ENCODE data around the gene TMBIM4. TPM values are rescaled to one million over a fixed set of nuclear protein-coding genes. Genes with fewer than 3 reads are reported as not detected.
A peak's percentile ranks its signal among the peaks of the same experiment; 100 is the strongest.
"Not testable (repeated sequence)": the region's sequence is repeated elsewhere in the genome, so short reads cannot be mapped to it uniquely, and the experiment has no call there.

TMBIM4 gene, protein sequence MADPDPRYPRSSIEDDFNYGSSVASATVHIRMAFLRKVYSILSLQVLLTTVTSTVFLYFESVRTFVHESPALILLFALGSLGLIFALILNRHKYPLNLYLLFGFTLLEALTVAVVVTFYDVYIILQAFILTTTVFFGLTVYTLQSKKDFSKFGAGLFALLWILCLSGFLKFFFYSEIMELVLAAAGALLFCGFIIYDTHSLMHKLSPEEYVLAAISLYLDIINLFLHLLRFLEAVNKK
- 199 and 204 TPM in 2 replicates for total RNA-seq (2014; rRNA removed; shearing (Covaris generic))
- 208 and 273 TPM in 2 replicates for polyA plus RNA-seq (2015; cell fraction: cytosol; rRNA removed)
- 66.4 and 73.6 TPM in 2 replicates for polyA plus RNA-seq (2015; cell fraction: nucleus; rRNA removed)

DNA sequence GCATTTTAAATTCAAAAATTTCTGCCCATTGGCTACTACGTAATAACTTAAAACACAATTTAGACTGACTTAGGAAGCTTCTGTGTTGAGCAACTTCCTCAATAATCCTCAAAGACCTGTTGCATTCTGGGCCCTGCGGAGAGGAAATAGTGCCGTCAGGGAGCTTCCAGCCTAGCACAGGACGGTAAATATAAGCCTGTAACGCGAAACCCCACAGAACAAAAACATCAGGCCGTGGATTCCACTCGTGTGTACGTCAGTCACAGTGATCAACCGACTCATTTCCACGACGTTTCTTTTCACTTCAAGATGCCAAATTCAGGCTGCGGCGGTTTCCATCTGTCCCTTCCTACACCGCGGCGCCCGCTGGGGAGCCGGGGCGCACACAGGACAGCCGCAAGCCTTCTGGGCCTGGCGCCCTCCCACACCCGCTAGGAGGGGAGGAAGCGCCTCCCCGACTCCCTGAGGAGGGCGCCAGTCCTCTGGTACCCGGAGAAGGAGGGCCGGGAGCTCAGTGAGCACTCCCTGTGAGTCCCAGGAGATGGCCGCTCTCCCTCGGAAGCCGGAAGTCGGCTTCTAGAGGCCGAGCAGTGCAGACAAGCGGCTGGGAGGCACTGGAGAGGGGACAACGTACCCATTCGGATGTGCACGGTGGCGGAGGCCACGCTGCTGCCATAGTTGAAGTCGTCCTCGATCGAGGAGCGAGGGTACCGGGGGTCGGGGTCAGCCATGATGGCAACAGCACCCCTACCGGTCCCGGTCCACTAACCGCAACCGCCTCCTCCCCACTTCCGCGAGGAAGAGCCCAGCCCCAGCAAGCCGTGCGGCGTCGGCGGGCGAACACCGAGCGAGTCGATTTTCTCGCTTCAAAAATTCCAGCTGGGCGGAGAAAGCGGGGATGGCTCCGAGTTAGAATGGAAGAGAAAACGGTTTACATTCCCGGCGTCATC is at the start of gene TMBIM4:
TMBIM4 (minus strand) TSS at position 776 of the 950 bp plus-strand sequence; CDS start at position 731, 45 bp downstream.
- DNase-seq (ENCODE audit: low read depth, low spot score): peak; percentile 94
- in situ Hi-C loops (cut with HindIII; ENCODE audit: low pct_unique_long_range_greater_than_20kb, low sequenced_read_pairs): no loop called here

DNA sequence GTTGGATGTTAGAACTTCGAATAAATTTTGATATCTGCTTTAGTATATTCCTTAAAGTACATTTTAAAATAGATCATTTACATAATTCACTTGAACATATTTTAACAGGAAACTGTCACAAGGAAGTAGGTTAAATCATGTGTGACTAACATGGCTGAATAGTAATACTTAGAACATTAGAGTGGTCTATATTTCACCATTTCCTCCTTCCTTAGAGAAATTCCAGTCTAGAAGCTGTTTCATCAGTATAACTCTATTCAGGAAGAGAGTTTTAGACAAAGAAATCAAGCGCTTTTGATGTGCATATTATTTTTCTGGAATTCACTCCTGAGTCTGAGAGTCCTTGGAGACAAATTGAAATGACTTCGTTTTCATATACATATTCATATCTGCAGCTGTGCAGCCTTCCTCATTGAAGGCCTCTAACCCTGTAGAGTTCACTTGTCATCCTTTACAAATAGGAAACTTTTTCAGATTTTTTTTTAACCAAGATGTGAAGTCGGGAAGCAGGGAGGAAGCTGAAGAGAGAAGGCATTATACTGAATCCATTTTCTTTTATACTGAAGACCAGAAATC is 47.6 kb upstream of the TMBIM4 start:
- DNase-seq (ENCODE audit: low read depth, low spot score): no peak
- in situ Hi-C loops (cut with HindIII; ENCODE audit: low pct_unique_long_range_greater_than_20kb, low sequenced_read_pairs): no loop called here

DNA sequence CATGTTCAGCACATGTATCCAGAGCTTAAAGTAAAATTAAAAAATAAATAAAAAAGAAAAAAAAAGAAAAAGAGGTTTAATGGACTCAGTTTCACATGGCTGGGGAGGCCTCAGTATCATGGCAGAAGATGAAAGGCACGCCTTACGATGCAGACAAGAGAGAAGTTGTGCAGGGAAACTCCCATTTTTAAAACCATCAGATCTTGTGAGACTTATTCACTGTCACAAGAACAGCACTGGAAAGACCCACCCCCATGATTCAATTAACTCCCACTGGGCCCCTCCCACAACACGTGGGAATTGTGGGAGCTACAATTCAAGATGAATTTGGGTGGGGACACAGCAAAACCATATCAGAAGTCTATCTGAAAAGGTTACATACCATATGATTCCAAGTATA is 43.2 kb upstream of the TMBIM4 start:
- in situ Hi-C loops (cut with HindIII; ENCODE audit: low pct_unique_long_range_greater_than_20kb, low sequenced_read_pairs): not testable (repeated sequence)

DNA sequence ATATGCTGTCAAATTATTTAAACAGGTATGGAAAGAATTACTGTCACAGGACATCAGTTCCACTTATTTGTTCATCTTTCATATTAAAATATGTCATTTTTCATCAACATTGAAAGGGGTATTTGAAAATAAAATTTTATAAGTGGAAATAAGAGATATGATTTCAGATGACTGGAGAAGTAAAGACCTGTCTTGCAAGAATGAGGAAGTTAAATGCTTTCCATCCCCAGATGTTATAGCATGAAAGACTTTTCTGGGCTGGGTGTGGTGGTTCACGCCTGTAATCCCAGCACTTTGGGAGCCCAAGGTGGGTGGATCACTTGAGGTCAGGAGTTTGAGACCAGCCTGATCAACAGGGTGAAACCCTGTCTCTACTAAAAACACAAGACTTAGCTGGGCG is 41.8 kb upstream of the TMBIM4 start:
- in situ Hi-C loops (cut with HindIII; ENCODE audit: low pct_unique_long_range_greater_than_20kb, low sequenced_read_pairs); DNase-seq (ENCODE audit: low read depth, low spot score): not testable (repeated sequence)

More for the DNA sequence above, 43.2 kb upstream of the TMBIM4 start:
- DNase-seq (ENCODE audit: low read depth, low spot score): not testable (repeated sequence)

DNA sequence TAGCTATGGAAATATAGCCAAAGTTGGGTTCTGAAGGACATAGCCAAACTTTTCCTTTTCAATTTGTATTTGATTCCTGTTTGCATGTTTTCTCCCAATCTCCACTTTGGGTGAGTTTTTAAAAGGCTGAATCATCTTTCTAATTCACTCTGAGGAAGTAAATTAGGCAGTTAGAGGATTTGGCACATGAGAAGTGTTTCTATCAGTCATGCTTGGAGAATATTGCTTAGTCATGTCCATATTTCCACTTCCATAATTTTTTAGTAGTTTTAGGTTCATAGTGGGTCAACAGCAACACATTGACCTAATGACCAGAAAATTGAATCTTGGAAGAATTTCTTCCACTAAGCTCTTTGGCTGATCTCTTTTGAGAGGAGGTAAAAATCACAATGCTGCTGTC is 41.0 kb upstream of the TMBIM4 start:
- in situ Hi-C loops (cut with HindIII; ENCODE audit: low pct_unique_long_range_greater_than_20kb, low sequenced_read_pairs): no loop called here
- no peak for DNase-seq (ENCODE audit: low read depth, low spot score)

DNA sequence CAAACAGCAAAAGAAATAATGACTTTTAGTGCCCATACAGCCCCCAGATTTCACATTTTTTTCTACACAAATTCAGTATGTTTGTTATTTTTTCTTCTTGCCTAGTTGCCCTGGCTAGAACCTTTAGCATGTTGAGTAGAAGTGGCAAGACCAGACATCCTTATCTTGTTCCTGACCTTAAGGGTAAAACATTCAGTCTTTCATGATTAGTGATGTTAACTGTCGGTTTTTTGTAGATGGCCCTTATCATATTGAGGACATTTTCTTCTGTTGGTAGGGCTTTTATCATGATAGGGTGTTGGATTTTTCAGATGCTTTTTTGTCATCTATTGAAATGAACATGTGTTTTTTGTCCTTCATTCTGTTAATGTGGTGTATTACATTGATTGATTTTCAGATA is 36.3 kb upstream of the TMBIM4 start:
- in situ Hi-C loops (cut with HindIII; ENCODE audit: low pct_unique_long_range_greater_than_20kb, low sequenced_read_pairs): no loop called here
- no peak for DNase-seq (ENCODE audit: low read depth, low spot score)

DNA sequence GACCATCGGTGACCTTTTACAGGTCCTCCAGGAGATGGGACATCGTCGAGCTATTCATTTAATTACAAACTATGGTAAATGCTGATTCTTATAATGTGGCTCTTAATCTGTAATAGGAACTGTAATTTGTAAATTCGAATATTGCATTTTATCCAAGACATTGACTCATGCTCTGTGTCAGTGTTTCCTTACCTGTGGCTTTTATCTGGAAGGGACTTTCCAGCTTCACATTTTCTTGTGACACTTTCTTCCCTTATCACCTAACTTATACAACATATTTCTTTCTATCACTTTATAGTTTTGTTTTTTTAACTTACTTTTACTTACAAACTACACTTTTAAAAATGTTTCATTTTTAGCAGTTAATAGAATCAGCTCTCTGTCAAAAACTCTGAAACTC is 34.0 kb upstream of the TMBIM4 start:
- DNase-seq (ENCODE audit: low read depth, low spot score): no peak
- in situ Hi-C loops (cut with HindIII; ENCODE audit: low pct_unique_long_range_greater_than_20kb, low sequenced_read_pairs): no loop called here

DNA sequence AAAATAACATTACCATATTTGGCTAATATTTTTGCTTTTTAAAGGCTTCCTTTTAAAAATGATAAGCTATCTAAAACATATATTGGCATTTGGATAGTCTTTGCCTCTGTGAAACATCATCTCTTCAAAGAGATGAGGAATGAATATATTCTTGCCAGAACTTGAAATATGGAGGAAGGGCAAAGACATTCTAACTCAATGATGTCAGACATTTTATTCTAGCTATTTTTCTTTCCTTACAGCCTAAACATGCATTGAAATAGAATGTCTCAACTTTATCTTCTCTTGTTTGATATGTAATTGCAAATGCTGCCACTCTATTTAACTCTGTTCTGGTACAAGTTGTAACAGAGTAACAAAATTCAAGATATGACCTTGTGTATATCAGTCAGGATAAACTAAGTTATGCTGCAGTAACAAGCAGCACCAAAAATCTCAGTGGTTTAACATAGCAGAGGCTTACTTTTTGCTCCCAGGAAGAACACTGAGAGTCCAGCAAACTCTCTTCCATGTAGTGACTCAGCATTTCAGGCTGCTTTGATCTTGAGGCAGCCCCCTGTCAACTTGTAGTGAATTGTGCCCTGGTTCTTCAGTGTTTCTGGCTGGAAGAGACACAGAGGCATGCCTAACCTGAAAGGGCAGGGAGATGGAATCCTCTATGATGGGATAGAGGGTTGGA is 30.2 kb upstream of the TMBIM4 start:
- in situ Hi-C loops (cut with HindIII; ENCODE audit: low pct_unique_long_range_greater_than_20kb, low sequenced_read_pairs): no loop called here
- no peak for DNase-seq (ENCODE audit: low read depth, low spot score)

DNA sequence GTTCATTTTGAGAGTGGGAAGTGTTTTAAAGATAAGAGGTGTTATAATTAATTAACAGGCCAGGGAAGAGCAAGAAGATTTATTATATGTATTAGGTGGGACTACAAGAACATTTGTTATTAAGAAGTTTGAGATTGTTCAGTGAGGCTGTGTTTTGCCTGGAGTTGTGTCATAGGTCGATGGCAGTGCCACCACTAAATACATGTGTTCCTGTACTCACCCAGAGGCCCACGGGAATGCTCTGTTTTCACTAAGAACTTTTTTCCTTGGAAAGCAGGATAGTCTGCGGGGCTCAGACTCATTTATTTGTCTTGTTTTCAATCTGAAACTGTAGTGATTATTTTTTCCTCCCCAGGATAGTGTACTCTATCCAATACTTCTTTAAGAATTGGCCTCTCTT is 29.3 kb upstream of the TMBIM4 start:
- in situ Hi-C loops (cut with HindIII; ENCODE audit: low pct_unique_long_range_greater_than_20kb, low sequenced_read_pairs): no loop called here
- no peak for DNase-seq (ENCODE audit: low read depth, low spot score)

DNA sequence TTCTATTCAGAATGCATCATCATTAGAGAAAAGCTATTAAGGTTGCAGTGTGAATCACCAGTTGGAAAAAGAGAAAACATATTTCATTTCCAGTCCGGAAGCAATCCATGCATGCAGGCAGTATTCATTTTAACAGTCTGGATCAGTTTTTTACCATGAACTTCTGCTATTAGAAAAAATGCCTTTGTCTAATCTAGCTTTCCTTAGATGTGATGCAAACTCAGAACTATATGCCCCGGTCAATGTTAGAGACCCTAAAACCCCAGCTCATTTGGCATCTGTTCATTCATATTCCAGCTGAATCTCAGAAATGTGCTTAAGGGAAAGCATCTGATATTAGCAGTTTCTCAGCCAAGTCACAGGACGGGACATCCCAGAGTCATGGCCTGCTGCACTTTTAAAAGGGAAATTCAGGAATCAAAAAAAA is 27.7 kb upstream of the TMBIM4 start:
- DNase-seq (ENCODE audit: low read depth, low spot score): no peak
- in situ Hi-C loops (cut with HindIII; ENCODE audit: low pct_unique_long_range_greater_than_20kb, low sequenced_read_pairs): no loop called here

DNA sequence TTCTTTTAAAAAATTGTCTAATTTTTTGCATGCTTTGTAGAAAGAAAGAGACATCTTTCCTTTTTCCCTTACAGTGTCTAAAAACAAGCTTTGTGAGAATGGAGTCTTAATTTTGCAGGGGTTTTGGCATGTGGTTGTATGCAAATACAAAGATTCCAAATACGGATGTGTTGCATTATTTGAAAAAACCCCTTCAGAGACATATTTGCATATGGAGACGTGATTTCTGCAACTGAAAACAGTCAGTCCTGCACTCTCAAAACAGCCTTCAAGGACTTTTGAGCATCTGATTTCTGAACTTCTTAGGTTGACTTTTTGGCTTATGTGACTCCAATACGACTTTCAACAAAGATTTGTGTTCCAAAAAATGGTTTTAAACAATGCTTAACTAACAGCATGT is 27.0 kb upstream of the TMBIM4 start:
- no peak for DNase-seq (ENCODE audit: low read depth, low spot score)
- in situ Hi-C loops (cut with HindIII; ENCODE audit: low pct_unique_long_range_greater_than_20kb, low sequenced_read_pairs): no loop called here

DNA sequence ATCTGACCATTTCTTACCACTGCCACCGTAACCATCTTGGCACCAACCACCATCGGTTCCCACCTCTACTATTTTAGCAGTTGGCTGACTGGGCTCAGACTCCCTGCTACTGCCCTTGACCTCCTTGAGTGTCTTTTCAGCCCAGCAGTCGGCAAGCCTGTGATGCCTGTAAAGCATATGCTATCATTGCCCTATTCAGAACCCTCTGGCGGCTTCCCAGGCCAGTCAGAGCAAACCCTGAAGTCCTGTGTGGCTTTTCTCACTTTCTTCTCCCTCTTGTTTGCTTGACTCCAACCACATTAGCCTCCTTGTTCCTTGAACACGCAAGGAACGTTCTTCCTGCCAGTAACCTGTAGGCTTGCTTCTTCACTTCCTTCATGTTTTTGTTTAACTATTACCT is 25.4 kb upstream of the TMBIM4 start:
- DNase-seq (ENCODE audit: low read depth, low spot score): no peak
- in situ Hi-C loops (cut with HindIII; ENCODE audit: low pct_unique_long_range_greater_than_20kb, low sequenced_read_pairs): no loop called here

DNA sequence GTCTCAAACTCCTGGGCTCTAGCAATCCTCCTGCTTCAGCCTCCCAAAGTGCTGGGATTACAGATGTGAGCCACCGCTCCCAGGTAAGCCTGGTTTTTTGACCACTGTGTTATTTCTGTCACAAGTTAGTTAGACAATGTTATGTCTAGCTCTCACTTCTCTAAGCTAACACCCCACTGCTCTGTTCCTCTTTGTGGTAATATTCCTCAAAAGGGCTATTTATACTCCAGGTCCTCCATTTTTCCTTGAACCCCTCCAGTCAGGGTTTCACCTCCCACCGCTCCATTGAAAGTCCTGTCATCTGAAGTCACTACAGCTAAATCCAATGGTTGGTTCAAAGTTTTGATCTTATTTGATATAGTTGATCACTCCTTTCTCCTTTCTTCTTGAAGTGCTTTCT is 24.3 kb upstream of the TMBIM4 start:
- in situ Hi-C loops (cut with HindIII; ENCODE audit: low pct_unique_long_range_greater_than_20kb, low sequenced_read_pairs): no loop called here
- no peak for DNase-seq (ENCODE audit: low read depth, low spot score)

DNA sequence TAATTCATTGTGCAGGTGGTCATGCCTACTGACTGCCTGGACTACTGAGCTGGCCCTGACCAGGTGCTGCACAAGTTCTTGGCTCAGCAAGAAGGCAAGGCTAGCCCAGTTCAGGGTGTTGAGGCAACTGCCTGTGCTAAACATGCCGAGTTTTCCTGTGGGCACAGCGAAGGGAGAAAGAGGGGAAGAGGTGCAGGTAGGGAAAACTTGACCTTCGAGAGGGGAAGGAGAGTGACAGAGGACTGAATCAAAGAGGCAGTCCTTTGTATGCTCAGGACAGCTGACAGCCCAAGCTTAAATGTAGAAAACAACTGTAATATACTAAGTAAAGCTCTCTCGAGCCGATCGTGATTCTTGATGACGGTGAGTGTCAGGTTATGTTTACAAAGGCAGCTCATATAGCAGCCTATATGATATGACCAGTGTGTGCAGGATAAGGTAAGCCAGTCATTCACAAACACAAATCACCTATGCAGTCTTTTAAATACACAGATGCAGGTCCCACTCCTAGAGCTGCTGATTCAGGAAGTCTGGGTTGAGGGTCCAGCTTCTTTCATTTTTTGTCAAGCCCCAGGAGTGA is 21.8 kb upstream of the TMBIM4 start:
- DNase-seq (ENCODE audit: low read depth, low spot score): no peak
- in situ Hi-C loops (cut with HindIII; ENCODE audit: low pct_unique_long_range_greater_than_20kb, low sequenced_read_pairs): no loop called here

DNA sequence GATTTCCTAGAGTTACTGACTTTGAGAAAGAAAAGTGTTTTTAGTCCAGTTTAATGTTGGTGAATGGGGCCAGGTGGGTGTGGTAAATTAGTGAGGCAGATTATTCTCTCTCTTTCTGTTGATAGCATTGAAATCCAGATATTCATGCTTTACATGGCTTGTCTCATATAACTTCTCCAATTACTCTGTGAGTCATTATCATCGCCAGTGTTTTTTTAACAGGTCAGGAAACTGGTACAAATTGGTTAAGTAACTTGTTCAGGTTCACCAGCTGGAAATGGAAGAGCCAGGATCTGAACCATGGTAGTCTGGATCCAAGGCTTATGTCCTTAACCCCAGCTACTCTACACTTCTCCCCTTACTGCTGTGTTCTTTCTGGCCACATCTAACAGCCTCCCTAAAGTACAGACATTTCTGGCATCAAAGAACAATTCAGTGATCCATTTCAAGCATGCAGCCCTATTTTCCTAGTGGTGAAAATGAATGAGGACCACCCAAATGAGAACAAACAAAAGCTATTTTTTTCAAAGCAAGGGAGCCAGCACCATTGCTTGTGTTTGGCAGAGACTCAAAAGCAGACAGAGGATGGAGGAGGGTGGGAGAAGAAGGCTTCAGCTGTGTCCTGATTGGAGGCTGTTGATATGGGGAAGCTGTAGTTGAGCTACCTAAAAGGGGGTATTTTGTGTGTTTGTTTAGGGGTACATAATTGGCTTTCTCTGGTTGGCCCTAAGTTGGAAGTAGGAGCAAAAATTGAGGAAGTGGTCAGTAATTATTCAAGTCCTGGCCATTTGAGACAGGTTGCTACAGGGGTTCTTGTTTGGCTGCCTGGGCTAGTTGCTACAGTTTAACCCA is 20.9 kb upstream of the TMBIM4 start:
- no peak for DNase-seq (ENCODE audit: low read depth, low spot score)
- in situ Hi-C loops (cut with HindIII; ENCODE audit: low pct_unique_long_range_greater_than_20kb, low sequenced_read_pairs): no loop called here

DNA sequence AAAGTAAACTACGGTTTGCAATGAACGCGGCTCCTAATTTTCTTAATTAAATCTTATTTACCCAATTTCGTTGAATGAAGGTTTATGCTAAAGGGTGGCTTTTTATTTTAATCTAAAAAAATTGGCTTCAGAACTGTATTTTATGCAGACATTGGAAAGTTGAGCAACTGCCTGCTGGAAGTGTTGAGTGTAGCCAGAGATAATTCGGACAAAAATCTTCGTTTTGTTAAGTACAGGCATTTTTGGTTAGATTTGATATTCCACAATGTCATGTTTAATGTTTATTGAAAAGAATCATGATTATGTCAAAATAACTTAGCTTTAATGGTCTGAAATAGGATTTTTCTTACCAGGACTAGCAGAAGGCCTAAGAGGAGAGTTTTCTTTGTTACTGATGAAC is 20.1 kb upstream of the TMBIM4 start:
- in situ Hi-C loops (cut with HindIII; ENCODE audit: low pct_unique_long_range_greater_than_20kb, low sequenced_read_pairs): no loop called here
- no peak for DNase-seq (ENCODE audit: low read depth, low spot score)

DNA sequence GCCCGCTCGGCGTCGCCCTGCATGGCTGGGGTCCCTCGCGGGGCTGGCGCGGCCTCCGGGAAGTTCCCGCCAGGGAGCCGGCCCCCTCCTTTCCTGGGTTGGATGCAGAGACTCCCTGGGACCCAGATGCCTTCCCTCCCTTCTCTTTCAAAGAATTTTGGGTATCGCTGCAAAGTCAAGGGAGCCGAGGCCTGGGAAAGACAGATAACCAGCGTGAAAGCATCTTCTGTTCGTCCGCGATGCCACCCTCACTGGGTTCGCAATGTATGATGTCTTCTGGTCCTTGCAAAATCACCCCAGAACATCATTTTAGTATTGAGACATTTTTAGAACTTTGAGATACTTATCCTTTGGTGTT is 19.7 kb upstream of the TMBIM4 start:
- in situ Hi-C loops (cut with HindIII; ENCODE audit: low pct_unique_long_range_greater_than_20kb, low sequenced_read_pairs): no loop called here
- DNase-seq (ENCODE audit: low read depth, low spot score): no peak
